ENCODE measurements around the gene INAFM1. TPM values are rescaled to one million over a fixed set of nuclear protein-coding genes. Genes with fewer than 3 reads are reported as not detected.

The INAFM1 gene
- total and polyA plus RNA-seq, 9 of the 15 experiments (the other 6 are each of a cell fraction or from before 2014, with no cell fraction given) = 0.71 to 30.9 (median 3.1) TPM

DNA sequence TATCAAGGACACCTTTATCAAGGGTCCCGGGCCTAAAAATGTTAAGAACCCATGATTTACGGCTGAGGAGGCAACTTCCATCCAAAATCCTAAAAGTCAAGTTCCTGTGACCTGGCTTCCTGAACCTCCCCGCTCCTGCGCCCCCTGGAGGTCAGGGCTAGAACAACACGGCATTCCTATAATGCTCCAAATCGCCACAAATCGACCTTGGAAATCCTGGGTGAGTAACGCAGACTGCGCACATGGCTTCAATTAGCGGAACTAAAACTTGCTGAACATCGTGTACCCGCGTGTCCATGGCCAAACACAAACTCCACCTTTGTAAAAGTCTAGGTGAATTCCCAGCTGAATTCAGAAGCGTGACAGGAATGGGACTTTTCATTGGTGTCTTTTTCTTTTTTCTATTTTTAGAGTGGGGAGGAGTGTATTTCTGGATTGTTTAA is 30.6 kb downstream of the INAFM1 start (continued):
- TF ChIP-seq, protein P1, sequence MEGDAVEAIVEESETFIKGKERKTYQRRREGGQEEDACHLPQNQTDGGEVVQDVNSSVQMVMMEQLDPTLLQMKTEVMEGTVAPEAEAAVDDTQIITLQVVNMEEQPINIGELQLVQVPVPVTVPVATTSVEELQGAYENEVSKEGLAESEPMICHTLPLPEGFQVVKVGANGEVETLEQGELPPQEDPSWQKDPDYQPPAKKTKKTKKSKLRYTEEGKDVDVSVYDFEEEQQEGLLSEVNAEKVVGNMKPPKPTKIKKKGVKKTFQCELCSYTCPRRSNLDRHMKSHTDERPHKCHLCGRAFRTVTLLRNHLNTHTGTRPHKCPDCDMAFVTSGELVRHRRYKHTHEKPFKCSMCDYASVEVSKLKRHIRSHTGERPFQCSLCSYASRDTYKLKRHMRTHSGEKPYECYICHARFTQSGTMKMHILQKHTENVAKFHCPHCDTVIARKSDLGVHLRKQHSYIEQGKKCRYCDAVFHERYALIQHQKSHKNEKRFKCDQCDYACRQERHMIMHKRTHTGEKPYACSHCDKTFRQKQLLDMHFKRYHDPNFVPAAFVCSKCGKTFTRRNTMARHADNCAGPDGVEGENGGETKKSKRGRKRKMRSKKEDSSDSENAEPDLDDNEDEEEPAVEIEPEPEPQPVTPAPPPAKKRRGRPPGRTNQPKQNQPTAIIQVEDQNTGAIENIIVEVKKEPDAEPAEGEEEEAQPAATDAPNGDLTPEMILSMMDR (IDR thresholded peaks at IDR 0.05 in 2 of 3, conservative IDR thresholded peaks at IDR 0.05 in 1 of 3; ENCODE audit: insufficient read depth in 2 of 3, low read depth in 1 of 3, low read length in 3 of 3) = peak; percentile 84 to 97 (median 89)
- TF ChIP-seq, protein P2, sequence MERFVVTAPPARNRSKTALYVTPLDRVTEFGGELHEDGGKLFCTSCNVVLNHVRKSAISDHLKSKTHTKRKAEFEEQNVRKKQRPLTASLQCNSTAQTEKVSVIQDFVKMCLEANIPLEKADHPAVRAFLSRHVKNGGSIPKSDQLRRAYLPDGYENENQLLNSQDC (CRISPR knock-in tag; IDR thresholded peaks at IDR 0.05) = no peak
- TF ChIP-seq ZNF75A (CRISPR knock-in tag; IDR thresholded peaks at IDR 0.05) (no peak), MAZ (CRISPR knock-in tag; conservative IDR thresholded peaks at IDR 0.05 in 1 of 2, IDR thresholded peaks at IDR 0.05 in 1 of 2) (peak in 1 of 2 experiments; percentile 59; a peak in 1 of 4 replicates), BHLHE40 (IDR thresholded peaks at IDR 0.05; ENCODE audit: low read length) (no peak), CBFA2T2 (conservative IDR thresholded peaks at IDR 0.05) (no peak), ILK (tag; IDR thresholded peaks at IDR 0.05; ENCODE audit: borderline replicate concordance, low read depth) (no peak), ZNF408 (CRISPR knock-in tag; IDR thresholded peaks at IDR 0.05; ENCODE audit: low read depth) (no peak), ZNF780A (CRISPR knock-in tag; IDR thresholded peaks at IDR 0.05) (no peak), ETV1 (tag; conservative IDR thresholded peaks at IDR 0.05; ENCODE audit: low read depth) (peak; percentile 52; the same call in 1 of the 2 replicates), SOX6 (IDR thresholded peaks at IDR 0.05) (peak; percentile 35; the same call in 1 of the 2 replicates), ZNF133 (CRISPR knock-in tag; IDR thresholded peaks at IDR 0.05) (no peak)
- TF ChIP-seq, protein P3, sequence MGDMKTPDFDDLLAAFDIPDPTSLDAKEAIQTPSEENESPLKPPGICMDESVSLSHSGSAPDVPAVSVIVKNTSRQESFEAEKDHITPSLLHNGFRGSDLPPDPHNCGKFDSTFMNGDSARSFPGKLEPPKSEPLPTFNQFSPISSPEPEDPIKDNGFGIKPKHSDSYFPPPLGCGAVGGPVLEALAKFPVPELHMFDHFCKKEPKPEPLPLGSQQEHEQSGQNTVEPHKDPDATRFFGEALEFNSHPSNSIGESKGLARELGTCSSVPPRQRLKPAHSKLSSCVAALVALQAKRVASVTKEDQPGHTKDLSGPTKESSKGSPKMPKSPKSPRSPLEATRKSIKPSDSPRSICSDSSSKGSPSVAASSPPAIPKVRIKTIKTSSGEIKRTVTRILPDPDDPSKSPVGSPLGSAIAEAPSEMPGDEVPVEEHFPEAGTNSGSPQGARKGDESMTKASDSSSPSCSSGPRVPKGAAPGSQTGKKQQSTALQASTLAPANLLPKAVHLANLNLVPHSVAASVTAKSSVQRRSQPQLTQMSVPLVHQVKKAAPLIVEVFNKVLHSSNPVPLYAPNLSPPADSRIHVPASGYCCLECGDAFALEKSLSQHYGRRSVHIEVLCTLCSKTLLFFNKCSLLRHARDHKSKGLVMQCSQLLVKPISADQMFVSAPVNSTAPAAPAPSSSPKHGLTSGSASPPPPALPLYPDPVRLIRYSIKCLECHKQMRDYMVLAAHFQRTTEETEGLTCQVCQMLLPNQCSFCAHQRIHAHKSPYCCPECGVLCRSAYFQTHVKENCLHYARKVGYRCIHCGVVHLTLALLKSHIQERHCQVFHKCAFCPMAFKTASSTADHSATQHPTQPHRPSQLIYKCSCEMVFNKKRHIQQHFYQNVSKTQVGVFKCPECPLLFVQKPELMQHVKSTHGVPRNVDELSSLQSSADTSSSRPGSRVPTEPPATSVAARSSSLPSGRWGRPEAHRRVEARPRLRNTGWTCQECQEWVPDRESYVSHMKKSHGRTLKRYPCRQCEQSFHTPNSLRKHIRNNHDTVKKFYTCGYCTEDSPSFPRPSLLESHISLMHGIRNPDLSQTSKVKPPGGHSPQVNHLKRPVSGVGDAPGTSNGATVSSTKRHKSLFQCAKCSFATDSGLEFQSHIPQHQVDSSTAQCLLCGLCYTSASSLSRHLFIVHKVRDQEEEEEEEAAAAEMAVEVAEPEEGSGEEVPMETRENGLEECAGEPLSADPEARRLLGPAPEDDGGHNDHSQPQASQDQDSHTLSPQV (IDR thresholded peaks at IDR 0.05) = no peak; the same call in 1 of the 2 replicates
- TF ChIP-seq, protein P4, sequence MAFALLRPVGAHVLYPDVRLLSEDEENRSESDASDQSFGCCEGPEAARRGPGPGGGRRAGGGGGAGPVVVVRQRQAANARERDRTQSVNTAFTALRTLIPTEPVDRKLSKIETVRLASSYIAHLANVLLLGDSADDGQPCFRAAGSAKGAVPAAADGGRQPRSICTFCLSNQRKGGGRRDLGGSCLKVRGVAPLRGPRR (CRISPR knock-in tag; IDR thresholded peaks at IDR 0.05) = no peak
- TF ChIP-seq, protein P5, sequence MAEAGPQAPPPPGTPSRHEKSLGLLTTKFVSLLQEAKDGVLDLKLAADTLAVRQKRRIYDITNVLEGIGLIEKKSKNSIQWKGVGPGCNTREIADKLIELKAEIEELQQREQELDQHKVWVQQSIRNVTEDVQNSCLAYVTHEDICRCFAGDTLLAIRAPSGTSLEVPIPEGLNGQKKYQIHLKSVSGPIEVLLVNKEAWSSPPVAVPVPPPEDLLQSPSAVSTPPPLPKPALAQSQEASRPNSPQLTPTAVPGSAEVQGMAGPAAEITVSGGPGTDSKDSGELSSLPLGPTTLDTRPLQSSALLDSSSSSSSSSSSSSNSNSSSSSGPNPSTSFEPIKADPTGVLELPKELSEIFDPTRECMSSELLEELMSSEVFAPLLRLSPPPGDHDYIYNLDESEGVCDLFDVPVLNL (CRISPR knock-in tag; IDR thresholded peaks at IDR 0.05; ENCODE audit: low read depth) = no peak
- TF ChIP-seq, protein P6, sequence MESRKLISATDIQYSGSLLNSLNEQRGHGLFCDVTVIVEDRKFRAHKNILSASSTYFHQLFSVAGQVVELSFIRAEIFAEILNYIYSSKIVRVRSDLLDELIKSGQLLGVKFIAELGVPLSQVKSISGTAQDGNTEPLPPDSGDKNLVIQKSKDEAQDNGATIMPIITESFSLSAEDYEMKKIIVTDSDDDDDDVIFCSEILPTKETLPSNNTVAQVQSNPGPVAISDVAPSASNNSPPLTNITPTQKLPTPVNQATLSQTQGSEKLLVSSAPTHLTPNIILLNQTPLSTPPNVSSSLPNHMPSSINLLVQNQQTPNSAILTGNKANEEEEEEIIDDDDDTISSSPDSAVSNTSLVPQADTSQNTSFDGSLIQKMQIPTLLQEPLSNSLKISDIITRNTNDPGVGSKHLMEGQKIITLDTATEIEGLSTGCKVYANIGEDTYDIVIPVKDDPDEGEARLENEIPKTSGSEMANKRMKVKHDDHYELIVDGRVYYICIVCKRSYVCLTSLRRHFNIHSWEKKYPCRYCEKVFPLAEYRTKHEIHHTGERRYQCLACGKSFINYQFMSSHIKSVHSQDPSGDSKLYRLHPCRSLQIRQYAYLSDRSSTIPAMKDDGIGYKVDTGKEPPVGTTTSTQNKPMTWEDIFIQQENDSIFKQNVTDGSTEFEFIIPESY (CRISPR knock-in tag; IDR thresholded peaks at IDR 0.05) = 0 out of 2 replicates have a peak, but pooled peaks have one; percentile 6
- TF ChIP-seq, protein P7, sequence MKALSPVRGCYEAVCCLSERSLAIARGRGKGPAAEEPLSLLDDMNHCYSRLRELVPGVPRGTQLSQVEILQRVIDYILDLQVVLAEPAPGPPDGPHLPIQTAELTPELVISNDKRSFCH (CRISPR knock-in tag; IDR thresholded peaks at IDR 0.05) = no peak
- TF ChIP-seq, protein P7 (tag; IDR thresholded peaks at IDR 0.05) = no peak

All from K562 (cell line).